ENCODE data around the gene ZNF280A.
A peak's percentile ranks its signal among the peaks of the same experiment; 100 is the strongest.

Gene ZNF280A

GRCh38 chr22:22520020-22520656 is at the start of gene ZNF280A:
ZNF280A (minus strand) TSS chr22:22520270; CDS start chr22:22515630, 4,640 bp downstream.
- DNase-seq (ENCODE audit: extremely low read depth, low read depth) = no peak
- TF ChIP-seq CTCF (IDR thresholded peaks at IDR 0.05; ENCODE audit: low read depth, low read length) = no peak

GRCh38 chr22:22569218-22569617 is 49.1 kb upstream of the ZNF280A start:
- no peak for DNase-seq (ENCODE audit: extremely low read depth, low read depth)
- TF ChIP-seq CTCF (IDR thresholded peaks at IDR 0.05; ENCODE audit: low read depth, low read length) = no peak

- no peak for TF ChIP-seq CTCF (IDR thresholded peaks at IDR 0.05; ENCODE audit: low read depth, low read length)
- DNase-seq (ENCODE audit: extremely low read depth, low read depth) = no peak
Measured at GRCh38 chr22:22565981-22566380, 45.9 kb upstream of the ZNF280A start.

- peak; percentile 29 for TF ChIP-seq CTCF (IDR thresholded peaks at IDR 0.05; ENCODE audit: low read depth, low read length)
Measured at GRCh38 chr22:22558972-22559603, 39.0 kb upstream of the ZNF280A start, which contains the start of gene PRAME. PRAME (minus strand) TSS chr22:22559265; CDS start chr22:22556832, 2,433 bp downstream.

GRCh38 chr22:22558071-22558971 is 38.3 kb upstream of the ZNF280A start:
- TF ChIP-seq CTCF (IDR thresholded peaks at IDR 0.05; ENCODE audit: low read depth, low read length) = no peak

More at GRCh38 chr22:22558972-22559603, 39.0 kb upstream of the ZNF280A start, which contains the start of gene PRAME:
- DNase-seq (ENCODE audit: extremely low read depth, low read depth) = no peak

GRCh38 chr22:22556995-22557925 is 37.2 kb upstream of the ZNF280A start:
- no peak for DNase-seq (ENCODE audit: extremely low read depth, low read depth)
- no peak for TF ChIP-seq CTCF (IDR thresholded peaks at IDR 0.05; ENCODE audit: low read depth, low read length)

More at GRCh38 chr22:22558071-22558971, 38.3 kb upstream of the ZNF280A start:
- no peak for DNase-seq (ENCODE audit: extremely low read depth, low read depth)
